GM19438 (cell line): ENCODE data around the gene VASP.

ENCODE experiments used
- ATAC-seq: cut with Tn5 transposase; IDR thresholded peaks from one replicate; pipeline ENCODE4 v1.9.1; 2021; ENCODE audit warnings: low read depth; ENCODE audit not compliant: unreplicated experiment

VASP gene

GRCh38 chr19:45547211-45547770 lies 40.0 kb downstream of the VASP start:
- ATAC-seq, result no peak

DNA sequence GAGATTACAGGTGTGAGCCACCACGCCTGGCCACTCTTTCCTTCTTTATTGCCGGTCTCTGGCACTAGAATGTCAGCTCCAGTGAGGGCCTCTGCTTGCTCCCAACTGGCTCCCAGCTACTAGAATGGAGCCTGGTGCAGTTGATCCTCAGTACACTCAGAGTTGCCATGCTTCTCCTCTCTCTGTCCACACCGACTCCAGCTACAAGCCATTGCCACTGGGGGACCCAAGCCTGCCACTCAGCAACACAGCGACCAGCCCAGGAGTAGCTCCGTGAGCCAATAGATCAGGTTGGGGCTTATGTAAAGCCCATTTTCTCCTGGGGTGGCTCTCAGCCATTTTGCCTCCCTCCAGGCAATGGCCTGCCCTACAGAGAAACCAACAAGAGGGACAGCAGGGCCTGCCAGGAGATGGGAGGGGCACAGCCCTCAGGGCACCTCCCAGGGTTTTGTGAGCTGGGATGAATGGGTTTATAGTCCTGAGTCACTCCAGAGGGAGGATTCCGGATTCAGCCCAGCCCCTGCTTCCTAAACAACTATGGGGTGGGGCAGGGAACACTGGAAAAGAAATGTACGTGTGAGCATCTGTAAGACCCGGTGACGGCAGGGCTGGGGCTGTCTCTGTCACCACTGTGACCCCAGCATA lies 40.8 kb downstream of the VASP start:
- no peak for ATAC-seq

DNA sequence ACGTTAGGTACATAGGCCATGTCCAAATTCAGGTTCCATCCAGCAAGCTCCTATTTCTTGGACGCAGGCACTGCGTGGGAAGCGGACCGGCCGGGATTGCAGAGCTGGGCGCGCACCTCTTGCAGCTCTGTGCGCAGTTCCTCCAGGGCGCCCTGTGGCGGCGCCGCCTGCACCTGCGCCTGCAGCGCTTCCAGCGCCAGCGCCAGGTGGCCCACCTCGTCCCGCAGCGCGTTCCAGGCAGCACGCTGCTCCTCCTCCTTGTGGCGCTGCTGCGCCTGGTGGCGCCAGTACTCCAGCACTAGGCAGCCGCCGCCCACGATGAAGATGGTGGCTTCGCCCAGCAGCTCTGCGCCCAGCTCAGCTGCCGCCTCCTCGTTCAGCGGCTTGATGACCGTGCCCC lies 46.2 kb downstream of the VASP start:
- no peak for ATAC-seq

DNA sequence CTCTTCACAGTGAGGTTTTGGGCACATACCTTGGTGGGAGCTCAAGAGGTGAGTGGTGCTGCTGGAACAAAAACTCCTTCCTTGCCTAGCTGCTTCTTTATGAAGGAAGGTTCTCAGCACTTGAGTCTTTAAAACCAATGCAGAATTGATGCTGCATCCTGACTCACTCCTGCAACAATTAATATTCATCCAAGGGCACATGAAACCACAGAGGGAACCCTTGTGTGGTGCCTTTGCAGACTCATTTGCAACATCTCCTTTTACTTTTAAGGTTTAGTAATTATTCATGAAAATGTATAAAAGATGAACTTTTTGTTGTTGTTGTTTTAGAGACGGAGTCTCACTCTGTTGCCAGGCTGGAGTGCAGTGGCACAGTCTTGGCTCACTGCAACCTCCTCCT lies 47.2 kb downstream of the VASP start:
- ATAC-seq, result no peak

DNA sequence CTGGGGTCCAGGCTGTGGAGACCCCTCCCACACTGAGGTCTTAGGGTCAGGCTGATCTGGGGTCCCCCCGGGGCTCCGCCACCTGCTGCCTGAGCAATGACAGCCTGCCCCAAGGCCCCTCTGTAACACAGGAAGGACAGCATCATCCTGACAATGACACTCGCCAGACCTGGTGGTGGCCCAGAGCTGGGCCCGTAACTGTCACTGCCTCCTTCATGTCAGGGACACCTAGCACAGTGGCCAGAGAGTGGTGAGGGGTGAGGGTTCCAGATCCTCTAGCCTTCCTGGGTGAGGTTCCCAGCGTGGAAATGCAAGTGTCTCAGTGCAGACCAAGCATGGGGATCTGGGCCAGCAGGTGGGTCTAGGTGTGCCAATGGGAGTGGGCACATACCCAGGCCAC lies 49.6 kb downstream of the VASP start:
- ATAC-seq, result no peak

GRCh38 chr19:45558399-45558878 lies 51.2 kb downstream of the VASP start:
- ATAC-seq, result no peak

DNA sequence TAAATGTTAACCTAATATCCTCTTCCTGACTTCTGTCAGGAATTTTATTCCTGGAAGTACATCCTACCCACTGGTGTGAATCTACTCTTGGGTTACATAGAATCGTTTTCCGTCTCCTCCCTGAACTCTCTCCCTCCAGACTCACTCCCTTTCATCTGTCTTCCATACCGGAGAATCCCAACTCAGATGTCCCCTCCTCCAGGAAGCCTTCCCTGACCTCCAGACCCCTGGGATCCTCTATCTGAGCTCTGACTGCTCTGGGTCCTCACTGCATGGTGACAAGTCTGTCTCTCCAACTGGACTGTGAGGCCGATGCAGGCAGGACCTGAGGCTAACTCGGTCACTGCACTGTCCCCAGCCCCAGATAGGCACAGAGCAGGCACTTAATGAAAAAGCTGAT lies 52.8 kb downstream of the VASP start:
- no peak for ATAC-seq

GRCh38 chr19:45560686-45561085 lies 53.4 kb downstream of the VASP start:
- no peak for ATAC-seq

DNA sequence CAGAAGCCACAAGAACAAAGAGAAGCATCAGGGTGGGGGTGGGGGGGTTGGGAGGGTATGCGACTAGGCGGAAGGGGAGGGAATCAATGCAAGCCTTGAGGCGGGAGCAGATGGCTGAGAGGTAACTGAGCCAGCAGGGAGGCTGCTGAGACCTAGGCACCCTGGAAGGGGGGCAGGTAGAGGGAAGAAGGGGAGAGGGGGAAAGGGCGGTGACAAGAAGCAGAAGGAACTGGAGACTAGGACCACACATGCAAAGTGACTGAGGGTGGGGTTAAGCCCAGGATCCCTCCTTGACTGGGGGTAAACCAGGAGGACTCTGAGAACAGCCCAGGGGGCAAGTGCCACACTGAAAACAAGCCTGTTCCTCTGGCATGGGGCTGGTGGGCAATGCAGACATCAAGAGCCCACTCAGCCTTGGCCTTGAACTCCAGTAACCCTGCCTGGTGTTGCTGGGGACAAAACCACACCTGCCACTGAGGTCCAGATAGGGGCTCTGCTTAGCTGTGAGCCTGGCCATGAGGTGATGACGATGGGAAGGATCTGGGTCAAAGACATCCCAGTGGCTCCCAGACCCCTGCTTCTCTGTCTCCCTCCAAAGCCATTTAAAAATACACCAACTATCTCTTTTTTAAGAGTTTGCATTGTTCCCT lies 57.0 kb downstream of the VASP start:
- ATAC-seq, result no peak

DNA sequence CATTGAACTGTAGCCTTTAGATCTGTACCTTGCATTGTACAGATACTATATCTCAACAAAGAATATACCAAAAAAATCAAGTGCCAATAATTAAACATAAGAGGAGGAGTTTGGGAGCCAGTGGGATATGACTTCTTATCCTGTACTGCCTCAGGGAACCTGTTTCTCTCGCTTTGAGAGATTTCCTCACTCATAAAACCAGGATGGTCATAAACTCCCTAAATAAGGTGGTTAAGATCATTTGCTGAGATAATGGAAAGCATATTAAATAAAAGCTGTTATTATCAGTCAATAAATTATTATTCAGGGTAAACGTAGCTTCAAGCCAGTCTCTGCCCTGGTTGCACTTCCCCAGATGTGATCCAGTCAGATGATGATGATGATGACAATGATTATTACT lies 60.3 kb downstream of the VASP start:
- no peak for ATAC-seq

GRCh38 chr19:45568732-45569131 lies 61.5 kb downstream of the VASP start:
- no peak for ATAC-seq

DNA sequence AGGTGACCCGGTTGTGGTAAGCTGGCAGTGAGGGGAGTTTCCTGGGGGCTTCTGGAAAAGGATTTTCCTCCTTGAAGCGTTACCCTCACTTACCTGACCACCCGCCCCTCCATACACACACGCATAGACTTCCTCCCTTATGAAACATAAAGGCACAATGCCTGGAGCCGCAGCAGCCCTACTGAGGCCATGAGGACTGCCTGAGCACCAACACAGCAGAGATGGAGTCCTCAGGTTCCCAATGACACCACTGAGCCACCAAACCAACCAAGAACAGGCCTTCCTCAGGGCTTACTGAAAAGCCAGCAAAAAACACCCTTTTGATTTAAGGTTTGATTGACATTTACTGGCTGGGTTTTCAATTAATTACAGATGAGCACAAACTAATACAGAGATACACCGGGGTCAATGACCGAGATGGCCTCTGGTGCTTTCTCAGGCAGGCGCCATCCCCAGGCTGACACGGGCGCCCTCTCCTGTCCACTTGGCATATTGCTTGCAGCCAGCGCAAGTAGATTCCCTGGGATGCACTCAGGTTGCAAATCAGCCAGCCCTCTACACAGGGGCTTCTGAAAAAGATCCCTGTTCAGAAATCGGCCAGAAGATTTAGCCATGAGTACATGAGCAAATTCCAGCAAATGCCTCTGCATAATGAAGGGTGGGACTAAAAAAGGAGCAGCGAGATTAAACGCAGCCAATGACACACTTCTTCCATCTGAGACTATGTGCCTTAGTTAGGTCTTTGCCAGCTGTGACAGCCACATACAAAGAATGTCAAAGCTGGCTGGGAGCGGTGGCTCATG lies 62.5 kb downstream of the VASP start:
- no peak for ATAC-seq

DNA sequence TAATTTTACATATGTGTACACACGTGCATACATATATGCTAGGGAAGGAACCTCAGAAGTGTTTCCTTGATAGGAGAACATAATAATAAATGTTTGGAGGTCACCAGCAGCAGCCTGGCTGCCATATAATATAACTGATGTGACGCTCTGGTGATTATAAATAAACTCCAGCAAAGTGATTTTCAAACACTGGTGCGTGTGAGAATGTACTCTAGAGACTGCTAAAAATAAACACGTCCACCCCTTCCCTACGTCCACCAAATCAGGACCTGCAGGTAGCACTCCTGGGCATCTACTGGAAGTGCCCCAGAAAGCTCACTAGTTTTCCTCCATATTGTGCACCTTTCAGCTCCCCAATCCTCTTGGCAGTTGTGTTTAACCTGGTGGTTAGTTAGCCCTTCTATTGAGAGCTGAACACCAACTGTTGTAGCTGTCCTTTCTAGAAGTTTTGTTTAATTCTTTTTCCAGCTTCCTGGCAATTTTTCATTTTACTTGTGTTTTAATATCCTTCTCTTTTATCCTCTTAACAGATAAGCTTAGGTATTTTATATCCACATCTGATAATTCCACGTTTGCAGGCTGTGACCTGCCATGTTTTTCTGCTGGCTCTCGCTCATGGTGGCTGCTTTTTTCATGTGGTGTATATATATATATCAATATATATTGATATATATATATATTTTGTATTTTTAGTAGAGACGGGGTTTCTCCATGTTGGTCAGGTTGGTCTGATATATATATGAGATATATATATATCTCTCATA lies 64.4 kb downstream of the VASP start:
- no peak for ATAC-seq

- no peak for ATAC-seq
These were observed 67.2 kb downstream of the VASP start for GRCh38 chr19:45574526-45574925.

GRCh38 chr19:45575216-45575615 lies 67.9 kb downstream of the VASP start:
- no peak for ATAC-seq
